NCI-H1417 treated with DMSO at 0.1 percent for 48 hours (cell line): ENCODE data around the gene RPS18.
"Not testable (repeated sequence)": the region's sequence is repeated elsewhere in the genome, so short reads cannot be mapped to it uniquely, and the experiment has no call there.

Experiments
- DNase-seq: peaks from one replicate; lab custom pipeline; 2025; lab: John Stamatoyannopoulos, UW

The RPS18 gene

GRCh38 chr6:33272275-33273128, 627 bp downstream of the RPS18 start:
- no peak for DNase-seq

- no peak for DNase-seq
Observed at GRCh38 chr6:33273129-33273923, 1.5 kb downstream of the RPS18 start.

GRCh38 chr6:33273924-33274902, 2.3 kb downstream of the RPS18 start:
- DNase-seq, result no peak

GRCh38 chr6:33275795-33276580, 4.1 kb downstream of the RPS18 start:
- DNase-seq, result not testable (repeated sequence)

GRCh38 chr6:33276581-33276863, 4.6 kb downstream of the RPS18 start:
- DNase-seq, result no peak

GRCh38 chr6:33276864-33277662, 5.2 kb downstream of the RPS18 start, which contains the start of gene B3GALT4:
Gene B3GALT4, plus strand, starts transcription at chr6:33277123. Its CDS starts 297 bp downstream, at chr6:33277420.
- no peak for DNase-seq

GRCh38 chr6:33277663-33278391, 6.0 kb downstream of the RPS18 start:
- DNase-seq, result no peak

GRCh38 chr6:33278392-33278741, 6.5 kb downstream of the RPS18 start:
- DNase-seq, result no peak

- no peak for DNase-seq
Observed at GRCh38 chr6:33278810-33279209, 6.9 kb downstream of the RPS18 start.

- no peak for DNase-seq
Observed at GRCh38 chr6:33279257-33279695, 7.4 kb downstream of the RPS18 start.

- no peak for DNase-seq
Observed at GRCh38 chr6:33279971-33280511, 8.2 kb downstream of the RPS18 start.

- no peak for DNase-seq
Observed at GRCh38 chr6:33280539-33280938, 8.7 kb downstream of the RPS18 start.

- DNase-seq, result not testable (repeated sequence)
Observed at GRCh38 chr6:33285214-33285613, 13.3 kb downstream of the RPS18 start.

- no peak for DNase-seq
Observed at GRCh38 chr6:33286946-33287914, 15.4 kb downstream of the RPS18 start.

GRCh38 chr6:33288141-33288920, 16.5 kb downstream of the RPS18 start:
- DNase-seq, result no peak

- DNase-seq, result peak; percentile 79
Observed at GRCh38 chr6:33288921-33289783, 17.3 kb downstream of the RPS18 start, which contains the start of the genes PFDN6 and WDR46. Gene PFDN6, plus strand, starts transcription at chr6:33289601. Its CDS starts 256 bp downstream, at chr6:33289857. Gene WDR46, minus strand, starts transcription at chr6:33289239. Its CDS starts 69 bp downstream, at chr6:33289170.
